ENCODE results near the gene ERG28.

- TF ChIP-seq CTCF (conservative IDR thresholded peaks at IDR 0.05), result no peak
- TF ChIP-seq EZH2 (IDR thresholded peaks at IDR 0.05; ENCODE audit: low read depth), result no peak
Measured at GRCh38 chr14:75631453-75631831, 29.2 kb downstream of the ERG28 start.
